GM12872 (cell line): Measurements from ENCODE around the gene OR2M5.

Experiments used
- TF ChIP-seq, protein P1 (sequence below): IDR thresholded peaks from 3 replicates; pipeline ENCODE4 v1.5.1; 2011; ENCODE audit warnings: low read depth, mild to moderate bottlenecking, low read length, moderate library complexity; ENCODE audit not compliant: insufficient read depth

Gene OR2M5

GRCh38 chr1:248144513-248145198 lies at the start of gene OR2M5:
Gene OR2M5, plus strand, starts transcription at chr1:248145148. Its CDS starts 0 bp downstream, at chr1:248145148.
- TF ChIP-seq, protein P1, sequence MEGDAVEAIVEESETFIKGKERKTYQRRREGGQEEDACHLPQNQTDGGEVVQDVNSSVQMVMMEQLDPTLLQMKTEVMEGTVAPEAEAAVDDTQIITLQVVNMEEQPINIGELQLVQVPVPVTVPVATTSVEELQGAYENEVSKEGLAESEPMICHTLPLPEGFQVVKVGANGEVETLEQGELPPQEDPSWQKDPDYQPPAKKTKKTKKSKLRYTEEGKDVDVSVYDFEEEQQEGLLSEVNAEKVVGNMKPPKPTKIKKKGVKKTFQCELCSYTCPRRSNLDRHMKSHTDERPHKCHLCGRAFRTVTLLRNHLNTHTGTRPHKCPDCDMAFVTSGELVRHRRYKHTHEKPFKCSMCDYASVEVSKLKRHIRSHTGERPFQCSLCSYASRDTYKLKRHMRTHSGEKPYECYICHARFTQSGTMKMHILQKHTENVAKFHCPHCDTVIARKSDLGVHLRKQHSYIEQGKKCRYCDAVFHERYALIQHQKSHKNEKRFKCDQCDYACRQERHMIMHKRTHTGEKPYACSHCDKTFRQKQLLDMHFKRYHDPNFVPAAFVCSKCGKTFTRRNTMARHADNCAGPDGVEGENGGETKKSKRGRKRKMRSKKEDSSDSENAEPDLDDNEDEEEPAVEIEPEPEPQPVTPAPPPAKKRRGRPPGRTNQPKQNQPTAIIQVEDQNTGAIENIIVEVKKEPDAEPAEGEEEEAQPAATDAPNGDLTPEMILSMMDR: no peak

DNA sequence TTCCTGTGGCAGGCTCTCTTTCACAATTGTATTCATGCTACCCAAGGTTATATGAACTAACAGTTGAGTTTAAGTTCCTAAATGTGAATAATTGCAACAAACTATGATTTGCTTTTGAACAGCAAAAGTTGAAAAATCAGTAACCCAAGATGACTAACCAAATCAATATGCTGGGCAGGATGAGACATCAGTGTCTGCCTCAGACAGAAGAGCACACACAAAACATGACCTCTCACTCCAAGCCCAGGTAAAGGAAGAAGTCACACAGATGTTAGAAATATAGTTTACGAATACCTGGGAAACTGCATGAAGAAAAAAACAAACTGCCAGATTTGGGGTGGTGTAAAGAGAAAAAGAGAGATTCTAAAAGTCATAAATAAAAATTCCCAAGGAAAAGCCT lies 46.4 kb upstream of the OR2M5 start:
- TF ChIP-seq, protein P1: no peak

- TF ChIP-seq, protein P1: no peak
These were observed 42.1 kb upstream of the OR2M5 start for GRCh38 chr1:248102847-248103246.

GRCh38 chr1:248111157-248111556 lies 33.8 kb upstream of the OR2M5 start:
- TF ChIP-seq, protein P1: no peak

DNA sequence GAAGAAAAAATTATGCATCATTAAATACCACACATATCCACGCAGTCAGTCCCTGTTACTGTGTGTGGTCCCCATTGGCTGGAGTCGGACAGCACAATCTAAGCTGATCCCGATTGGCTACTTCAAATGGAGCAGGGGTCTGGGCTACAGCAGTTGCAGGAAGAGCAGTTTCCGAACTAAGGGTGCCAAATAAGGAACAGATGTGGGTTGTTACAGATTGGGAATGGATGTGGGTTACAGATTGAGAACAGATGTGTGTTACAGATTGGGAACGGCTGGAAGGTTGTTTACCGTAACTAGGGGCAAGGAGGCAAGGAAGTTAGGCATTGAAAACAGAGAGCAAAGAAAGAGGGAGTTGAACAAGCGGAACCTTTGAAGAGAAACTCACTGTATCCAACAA lies 30.1 kb upstream of the OR2M5 start:
- TF ChIP-seq, protein P1: no peak

GRCh38 chr1:248127653-248128052 lies 17.3 kb upstream of the OR2M5 start:
- TF ChIP-seq, protein P1: no peak

DNA sequence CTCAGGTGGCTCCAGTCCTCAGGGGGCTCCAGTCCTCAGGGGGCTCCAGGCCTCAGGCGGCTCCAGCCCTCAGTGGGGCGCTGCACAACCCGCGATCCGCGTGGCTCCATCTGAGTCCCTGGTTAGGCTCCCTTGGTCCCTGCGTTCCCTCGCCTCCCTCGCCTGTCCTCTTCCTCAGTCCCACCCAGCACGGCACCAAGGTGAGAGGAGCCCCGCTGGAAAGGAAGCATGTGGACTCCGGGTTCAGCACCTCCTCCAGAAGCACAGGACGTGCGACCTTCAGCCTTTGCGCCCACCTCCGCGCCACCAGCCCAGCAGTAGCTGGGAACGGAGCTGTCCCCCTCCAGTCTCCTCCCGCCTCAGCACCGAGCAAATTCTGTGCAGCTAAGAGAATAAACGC lies 8.1 kb upstream of the OR2M5 start:
- TF ChIP-seq, protein P1: no peak
